Spleen (tissue), 11 donors: Measurements from ENCODE around the gene KCNJ6. TPM values are rescaled to one million over a fixed set of nuclear protein-coding genes. Genes with fewer than 3 reads are reported as not detected.

Experiments
- DNase-seq: peaks from one replicate; pipeline ENCODE4 v3.0.0-alpha.2; 2020
- H3K27ac ChIP-seq, 8 donors: fragments of 200-600 bp; sonication (generic) in 7 of 8; 1 replicate in 4 of 8; 2 replicates in 4 of 8; pipeline versions ENCODE4 v1.5.0 to v1.8.0; 2016 to 2021; ENCODE audit warnings: inconsistent platforms in 4 of 8, mild to moderate bottlenecking in 4 of 8, moderate library complexity in 1 of 8
- H3K27me3 ChIP-seq, 7 donors: fragments of 200-600 bp; sonication (generic) in 6 of 7; replicated peaks in 1 of 7; 1 replicate in 4 of 7; 2 replicates in 3 of 7; pipeline versions ENCODE4 v1.5.0 to v1.8.0; 2016 to 2021; ENCODE audit warnings: inconsistent platforms in 3 of 7, mild to moderate bottlenecking in 1 of 7
- H3K36me3 ChIP-seq, 6 donors: fragments of 200-600 bp; sonication (generic) in 5 of 6; 1 replicate in 4 of 6; 2 replicates in 2 of 6; pipeline versions ENCODE4 v1.5.0 to v1.8.0; 2016 to 2021; ENCODE audit warnings: inconsistent platforms in 2 of 6
- H3K4me1 ChIP-seq, 6 donors: fragments of 200-600 bp; sonication (generic) in 5 of 6; 1 replicate in 3 of 6; 2 replicates in 3 of 6; pipeline versions ENCODE4 v1.5.0 to v1.8.0; 2016 to 2021; ENCODE audit warnings: inconsistent platforms in 3 of 6
- H3K4me3 ChIP-seq, 8 donors: fragments of 200-600 bp; sonication (generic) in 7 of 8; 1 replicate in 4 of 8; 2 replicates in 4 of 8; pipeline versions ENCODE4 v1.5.0 to v1.8.0; 2016 to 2021; ENCODE audit warnings: inconsistent platforms in 4 of 8, mild to moderate bottlenecking in 4 of 8, moderate library complexity in 2 of 8
- H3K9me3 ChIP-seq, 8 donors: fragments of 200-600 bp; sonication (generic) in 7 of 8; 1 replicate in 4 of 8; 2 replicates in 4 of 8; pipeline versions ENCODE4 v1.5.0 to v1.8.0; 2016 to 2021; ENCODE audit warnings: inconsistent platforms in 4 of 8
- POLR2A ChIP-seq, 3 donors: fragments of 450-650 bp; IDR thresholded peaks; one replicate each; pipeline ENCODE4 v1.5.1; 2017; ENCODE audit warnings: antibody characterized with exemption in 3 of 3, mild to moderate bottlenecking in 1 of 3
- POLR2AphosphoS5 ChIP-seq, 3 donors: sonication (generic); formaldehyde crosslinking; IDR thresholded peaks; one replicate each; pipeline ENCODE4 v1.5.1; 2017; ENCODE audit warnings: antibody characterized with exemption in 3 of 3
- WGBS, 5 donors: extraction: QIAGEN DNeasy Blood & Tissue Kit in 3 of 5; methylation state at CpG; one replicate each; pipeline versions ENCODE4 v1.1.5 to v1.1.7; 2013 to 2018; 5-methylcytosine and 5-hydroxymethylcytosine counted together
- intact Hi-C: fragments of 100-400 bp; cut with DNase I; formaldehyde crosslinking; loops from one replicate; pipeline ENCODE4 v1.15.0; 2023; ENCODE audit warnings: low total_unique reads
- polyA plus RNA-seq, 3 donors: library from polyadenylated mRNA; stranded (reverse); fragments of 200-250 nt; gene quantifications; one replicate each; pipeline ENCODE4 v1.2.1, GENCODE V29; 2013
- total RNA-seq, 7 donors: library from RNA; depleted of rRNA in 3 of 7; stranded (reverse); fragments of >200 nt in 3 of 7; fragmentation: NEBNext Ultra II Directional in 4 of 7; extraction: Animal tissue kit (Norgen Biotek cat#: 25700) in 4 of 7; gene quantifications; one replicate each; pipeline versions ENCODE4 v1.1.0 to v1.2.1, GENCODE V29; 2016 to 2021
- TF ChIP-seq, protein P1 (sequence below), 11 experiments: fragments of 200-600 bp in 7 of 11; fragments of 450-650 bp in 4 of 11; sonication (generic) in 4 of 11; IDR thresholded peaks in 8 of 11; conservative IDR thresholded peaks in 3 of 11; 1 replicate in 7 of 11; 2 replicates in 4 of 11; pipeline versions ENCODE4 v1.4.0 to v1.8.0; 2016 to 2021; ENCODE audit warnings: antibody characterized with exemption in 11 of 11, inconsistent platforms in 4 of 11, mild to moderate bottlenecking in 1 of 11
- donor health status: healthy with polysubstance abuse.
- donor health status: DM: no; HTN: no; CAD: no; lungs with moderate emphysema.
- donor health status: DM: no; HTN: no; CAD: no.
- donor health status: Bipolar disorder and iron deficiency.
- donor health status: healthy.
- donor health status: DM: no; HTN: no; CAD: no.
- donor health status: DM: yes; HTN: yes; CAD: no.

KCNJ6 gene
- total and polyA plus RNA-seq, 10 donors: under 0.01 to 0.36 (median 0.10) TPM; not detected in 6

DNA sequence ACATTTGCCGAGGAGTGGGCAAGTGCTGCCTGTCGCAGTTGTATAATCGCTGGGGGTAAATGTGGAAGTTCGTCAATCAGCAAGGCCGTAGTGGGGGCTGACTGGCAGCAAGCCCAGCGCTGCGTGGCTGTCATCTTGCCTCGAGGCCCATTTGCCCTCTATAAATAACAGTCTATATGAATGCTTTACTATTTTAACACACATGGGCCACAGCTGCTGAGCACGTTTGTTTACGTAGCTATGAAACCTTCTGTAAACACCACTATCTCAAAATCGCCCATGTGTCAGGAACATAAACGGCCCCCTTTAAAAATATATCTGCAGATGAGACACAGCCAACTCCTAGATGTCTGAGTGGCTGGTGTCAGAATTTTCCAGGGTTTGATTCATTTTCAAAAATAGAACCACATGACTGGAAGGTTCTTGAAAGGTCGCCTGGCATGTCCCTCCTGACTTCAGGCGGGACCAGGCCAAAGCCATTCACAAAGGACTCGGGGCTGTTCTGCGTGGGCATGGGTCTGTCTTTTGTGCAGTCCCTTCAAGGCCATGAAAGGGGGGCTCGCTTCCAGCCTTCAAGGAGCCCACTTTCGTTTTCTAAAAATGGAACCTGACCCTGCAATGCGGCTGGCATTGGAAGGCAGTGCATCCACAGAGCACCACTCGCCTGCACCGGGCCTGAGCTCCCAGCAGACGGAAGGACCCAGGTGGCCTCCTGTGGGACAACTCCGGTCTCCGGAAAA is 205.5 kb downstream of the KCNJ6 start:
- H3K4me1 ChIP-seq: no peaks in the 10 kb centered on the region
- DNase-seq: no peak
- H3K36me3 ChIP-seq: no peaks in the 10 kb centered on the region
- no peak for TF ChIP-seq POLR2A (IDR thresholded peaks at IDR 0.05)
- TF ChIP-seq POLR2AphosphoS5 (IDR thresholded peaks at IDR 0.05): no peak
- TF ChIP-seq, protein P1, sequence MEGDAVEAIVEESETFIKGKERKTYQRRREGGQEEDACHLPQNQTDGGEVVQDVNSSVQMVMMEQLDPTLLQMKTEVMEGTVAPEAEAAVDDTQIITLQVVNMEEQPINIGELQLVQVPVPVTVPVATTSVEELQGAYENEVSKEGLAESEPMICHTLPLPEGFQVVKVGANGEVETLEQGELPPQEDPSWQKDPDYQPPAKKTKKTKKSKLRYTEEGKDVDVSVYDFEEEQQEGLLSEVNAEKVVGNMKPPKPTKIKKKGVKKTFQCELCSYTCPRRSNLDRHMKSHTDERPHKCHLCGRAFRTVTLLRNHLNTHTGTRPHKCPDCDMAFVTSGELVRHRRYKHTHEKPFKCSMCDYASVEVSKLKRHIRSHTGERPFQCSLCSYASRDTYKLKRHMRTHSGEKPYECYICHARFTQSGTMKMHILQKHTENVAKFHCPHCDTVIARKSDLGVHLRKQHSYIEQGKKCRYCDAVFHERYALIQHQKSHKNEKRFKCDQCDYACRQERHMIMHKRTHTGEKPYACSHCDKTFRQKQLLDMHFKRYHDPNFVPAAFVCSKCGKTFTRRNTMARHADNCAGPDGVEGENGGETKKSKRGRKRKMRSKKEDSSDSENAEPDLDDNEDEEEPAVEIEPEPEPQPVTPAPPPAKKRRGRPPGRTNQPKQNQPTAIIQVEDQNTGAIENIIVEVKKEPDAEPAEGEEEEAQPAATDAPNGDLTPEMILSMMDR (IDR thresholded peaks at IDR 0.05 in 8 of 11, conservative IDR thresholded peaks at IDR 0.05 in 3 of 11): no peak
- H3K27ac ChIP-seq: no peak overlapping the region
- intact Hi-C loops: no loop called here
- H3K4me3 ChIP-seq: no peak overlapping the region
- 60 to 69% (median 63%) methylated on average over 21 to 24 of the region's 24 CpGs for WGBS, 5 donors
- H3K9me3 ChIP-seq: no peaks in the 10 kb centered on the region
- peaks cover 0 to 17% (median 0%) of the 10 kb centered on the region in 7 donors for H3K27me3 ChIP-seq

DNA sequence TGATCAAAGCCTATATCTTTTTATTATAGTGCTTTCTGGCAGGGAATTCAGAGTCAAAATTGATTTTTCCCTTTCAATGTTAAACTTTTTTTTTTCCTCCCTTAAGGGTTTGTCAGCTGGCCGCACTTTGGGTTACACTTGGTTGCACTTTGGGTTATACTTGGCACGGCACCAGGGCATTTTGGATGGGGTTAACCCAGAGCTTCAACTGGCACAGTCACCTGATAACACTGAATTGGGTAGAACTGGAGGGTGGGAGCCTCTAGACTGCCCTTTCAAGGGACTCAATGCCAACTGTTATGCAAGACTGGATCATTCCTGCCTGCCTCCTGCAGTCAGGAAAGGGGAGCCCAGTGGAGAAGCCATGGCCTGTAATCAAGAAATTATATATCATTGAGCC is 211.5 kb downstream of the KCNJ6 start:
- no peaks in the 10 kb centered on the region for H3K4me1 ChIP-seq
- intact Hi-C loops: no loop called here
- 61 to 81% (median 74%) methylated on average over 2 of the region's 2 CpGs for WGBS, 5 donors

DNA sequence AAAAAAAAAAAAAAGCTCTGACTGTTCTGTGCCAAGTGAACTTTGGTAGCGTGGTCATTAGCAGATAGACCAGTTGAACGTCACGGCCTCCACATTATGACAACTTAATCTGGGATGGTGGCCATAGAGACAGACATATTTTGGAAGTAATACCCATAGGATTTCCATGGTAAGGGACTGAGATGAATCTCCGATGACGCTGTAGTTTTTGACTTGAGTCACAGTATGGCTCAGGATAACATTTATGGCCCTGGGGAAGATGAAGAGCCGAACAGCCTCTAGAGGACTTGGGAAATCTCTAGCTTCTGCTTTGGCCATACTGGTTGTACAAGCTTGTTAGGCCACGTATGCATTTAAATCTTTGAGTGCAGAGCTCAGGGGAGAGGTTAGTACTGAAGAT is 214.0 kb downstream of the KCNJ6 start:
- Histone ChIP-seq H3K4me1 (no peaks in the 10 kb centered on the region), H3K36me3 (no peaks in the 10 kb centered on the region), H3K4me3 (no peak overlapping the region), H3K27ac (no peak overlapping the region), H3K27me3 (peaks cover 0 to 29% (median 0%) of the 10 kb centered on the region in 7 donors), H3K9me3 (no peaks in the 10 kb centered on the region)
- intact Hi-C loops: no loop called here
- DNase-seq: no peak
- TF ChIP-seq POLR2A (IDR thresholded peaks at IDR 0.05): no peak
- TF ChIP-seq POLR2AphosphoS5 (IDR thresholded peaks at IDR 0.05): no peak
- TF ChIP-seq, protein P1 (IDR thresholded peaks at IDR 0.05 in 8 of 11, conservative IDR thresholded peaks at IDR 0.05 in 3 of 11): no peak
- WGBS, 5 donors: 87 to 93% (median 92%) methylated on average over 7 of the region's 7 CpGs

More for the DNA sequence above, 211.5 kb downstream of the KCNJ6 start:
- no peaks in the 10 kb centered on the region for H3K9me3 ChIP-seq
- H3K27me3 ChIP-seq: peaks cover 0 to 13% (median 0%) of the 10 kb centered on the region in 7 donors
- no peak for DNase-seq
- no peaks in the 10 kb centered on the region for H3K36me3 ChIP-seq
- no peak overlapping the region for H3K4me3 ChIP-seq
- TF ChIP-seq POLR2AphosphoS5 (IDR thresholded peaks at IDR 0.05) (no peak), POLR2A (IDR thresholded peaks at IDR 0.05) (no peak)
- H3K27ac ChIP-seq: no peak overlapping the region

DNA sequence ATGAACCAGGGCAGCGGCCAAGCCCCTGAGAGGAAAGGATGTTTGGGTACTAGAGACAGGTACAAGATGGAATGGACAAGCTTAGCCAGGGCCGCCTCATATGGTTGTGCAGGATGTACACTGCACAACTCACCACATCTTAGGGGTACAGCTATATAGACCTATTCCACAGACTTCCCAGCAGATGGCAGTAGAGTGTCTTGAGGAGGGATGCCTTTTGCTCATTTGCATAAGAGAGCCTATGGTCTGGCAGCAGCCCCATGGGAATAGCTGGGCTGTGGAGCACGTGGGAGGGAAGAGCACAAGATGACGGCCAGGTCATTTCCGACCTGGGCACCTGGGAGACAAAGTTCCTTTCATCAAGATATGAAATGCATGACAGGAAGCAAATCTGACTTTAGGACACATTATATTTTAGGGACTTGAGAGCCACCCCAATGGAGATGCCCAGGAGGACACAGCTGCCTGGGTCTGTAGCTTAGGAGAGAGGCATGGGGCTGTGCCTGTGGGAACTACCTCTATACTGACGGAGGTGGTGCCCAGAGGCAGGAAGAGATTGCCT is 215.5 kb downstream of the KCNJ6 start:
- H3K4me1 ChIP-seq: no peaks in the 10 kb centered on the region
- H3K4me3 ChIP-seq: no peak overlapping the region
- TF ChIP-seq POLR2A (IDR thresholded peaks at IDR 0.05) (no peak), POLR2AphosphoS5 (IDR thresholded peaks at IDR 0.05) (no peak)
- TF ChIP-seq, protein P1 (IDR thresholded peaks at IDR 0.05 in 8 of 11, conservative IDR thresholded peaks at IDR 0.05 in 3 of 11): peak in 8 of 11 experiments; percentile 29 to 78 (median 53)
- H3K27ac ChIP-seq: no peak overlapping the region
- H3K27me3 ChIP-seq: peaks cover 0 to 34% (median 0%) of the 10 kb centered on the region in 7 donors
- WGBS, 5 donors: 33 to 39% (median 38%) methylated on average over 6 of the region's 6 CpGs
- no peaks in the 10 kb centered on the region for H3K36me3 ChIP-seq
- intact Hi-C loops: no loop called here
- no peak for DNase-seq
- no peaks in the 10 kb centered on the region for H3K9me3 ChIP-seq
